HG03439 (cell line): ENCODE data around the gene CCNJL.
"Not testable (repeated sequence)": the region's sequence is repeated elsewhere in the genome, so short reads cannot be mapped to it uniquely, and the experiment has no call there.

Experiments
- ATAC-seq: cut with Tn5 transposase; IDR thresholded peaks from one replicate; pipeline ENCODE4 v1.9.1; 2021; ENCODE audit warnings: mild to moderate bottlenecking, moderate library complexity; ENCODE audit not compliant: unreplicated experiment

Gene CCNJL

GRCh38 chr5:160263326-160263855 lies 49.0 kb downstream of the CCNJL start:
- no peak for ATAC-seq

DNA sequence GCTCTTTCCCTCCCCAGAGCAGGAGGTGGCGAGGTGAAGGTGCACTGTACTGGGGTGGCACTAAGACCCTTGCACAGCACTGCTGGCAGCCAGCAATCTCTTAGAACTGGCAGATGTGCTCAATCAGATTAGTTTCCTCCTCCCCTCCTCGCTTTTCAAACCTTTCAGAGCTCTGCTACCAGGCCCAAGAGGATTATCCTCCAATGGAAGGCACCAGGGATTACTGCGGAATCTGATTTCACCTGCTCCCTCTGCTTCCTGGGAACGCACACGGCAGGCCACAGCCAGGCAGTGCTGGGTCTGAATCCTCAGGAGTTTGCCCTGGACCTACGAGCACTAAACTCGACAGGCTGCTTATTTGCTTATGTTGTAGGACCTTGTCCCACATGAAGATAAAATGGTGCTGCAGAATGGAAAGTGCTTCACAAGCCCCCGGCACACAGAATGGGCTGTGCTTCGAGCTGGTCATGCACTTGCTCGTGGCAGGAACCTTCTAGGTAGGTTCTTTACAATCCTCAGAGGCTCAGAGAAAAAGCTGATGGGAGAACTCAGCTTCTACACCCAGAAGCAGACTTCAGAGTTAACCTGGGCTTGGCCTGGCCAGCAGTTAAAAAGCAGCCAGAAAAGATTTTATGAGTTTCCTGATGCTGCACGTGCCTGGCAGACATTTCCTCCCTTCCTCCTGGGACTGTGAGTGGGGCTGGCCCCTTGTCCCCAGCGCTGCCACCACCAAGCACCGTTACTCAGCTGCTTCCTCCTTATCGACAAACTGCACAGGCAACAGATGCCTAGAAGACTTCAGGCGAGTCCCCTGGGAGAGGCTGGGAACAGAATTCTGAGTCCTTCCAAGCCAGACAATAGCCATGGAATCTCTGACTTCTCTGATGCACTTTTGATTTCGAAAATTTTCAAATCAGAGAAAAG lies 50.0 kb downstream of the CCNJL start:
- no peak for ATAC-seq

- ATAC-seq: no peak
Observed at GRCh38 chr5:160260881-160261815, 51.2 kb downstream of the CCNJL start.

- ATAC-seq: no peak
Observed at GRCh38 chr5:160260006-160260775, 52.2 kb downstream of the CCNJL start.

- no peak for ATAC-seq
Observed at GRCh38 chr5:160259341-160259740, 53.0 kb downstream of the CCNJL start.

DNA sequence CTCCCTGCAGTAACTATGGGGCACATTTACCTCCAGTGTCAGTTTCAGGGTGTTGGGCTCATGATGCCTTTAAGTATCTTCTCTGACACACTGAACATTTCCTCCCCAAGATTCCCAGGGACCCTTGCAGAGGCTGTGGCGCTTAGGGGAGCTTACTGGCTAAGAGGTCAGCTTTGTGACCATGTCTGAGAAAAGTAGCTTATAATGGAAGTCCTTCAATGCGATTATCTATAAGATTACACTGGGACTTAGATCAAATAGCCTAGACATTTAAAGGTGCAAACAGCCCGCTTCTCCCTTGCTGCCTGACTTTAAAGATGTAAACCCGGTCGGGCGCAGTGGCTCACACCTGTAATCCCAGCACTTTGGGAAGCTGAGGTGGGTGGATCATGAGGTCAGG lies 57.7 kb downstream of the CCNJL start:
- ATAC-seq: no peak

DNA sequence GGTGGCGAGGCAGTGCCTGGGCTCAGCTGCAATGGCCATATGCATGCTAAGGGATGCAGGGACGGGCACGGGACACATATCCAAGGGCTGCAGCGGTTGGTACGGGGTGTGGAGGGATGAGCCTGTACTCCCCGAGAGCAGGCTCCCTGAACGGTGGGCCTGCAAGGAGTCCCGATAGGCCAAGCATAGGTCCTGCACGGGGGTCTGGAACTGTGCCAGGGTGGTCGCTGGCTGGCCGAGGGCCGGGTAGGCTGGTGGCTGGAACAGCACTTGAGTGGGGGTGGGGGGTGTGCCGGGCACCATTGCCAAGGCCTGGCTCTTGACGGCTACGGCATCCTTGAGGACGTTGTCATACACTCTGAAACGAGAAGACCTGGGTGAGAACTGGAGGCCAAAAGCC lies 58.9 kb downstream of the CCNJL start:
- no peak for ATAC-seq

DNA sequence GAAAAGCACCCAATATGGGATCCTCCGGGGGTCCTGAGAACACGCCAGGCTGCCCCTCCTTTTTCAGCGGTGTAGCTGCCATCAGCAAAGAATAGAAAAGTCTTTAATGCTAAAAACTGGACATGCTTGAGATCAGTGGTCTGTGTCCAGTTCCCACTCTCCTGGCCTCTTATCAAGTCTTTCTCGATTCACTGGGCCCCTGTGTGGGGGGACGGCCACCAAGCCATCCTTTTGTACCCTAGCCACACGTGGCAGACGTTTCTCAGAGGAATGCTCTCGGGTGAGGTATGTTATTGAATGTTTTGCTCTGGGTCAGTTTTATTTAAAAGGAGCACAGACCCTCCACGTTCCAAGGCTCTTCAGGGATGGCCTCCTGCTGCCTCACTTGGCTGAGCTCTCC lies 59.4 kb downstream of the CCNJL start:
- no peak for ATAC-seq

- no peak for ATAC-seq
Observed at GRCh38 chr5:160251406-160252155, 60.8 kb downstream of the CCNJL start.

DNA sequence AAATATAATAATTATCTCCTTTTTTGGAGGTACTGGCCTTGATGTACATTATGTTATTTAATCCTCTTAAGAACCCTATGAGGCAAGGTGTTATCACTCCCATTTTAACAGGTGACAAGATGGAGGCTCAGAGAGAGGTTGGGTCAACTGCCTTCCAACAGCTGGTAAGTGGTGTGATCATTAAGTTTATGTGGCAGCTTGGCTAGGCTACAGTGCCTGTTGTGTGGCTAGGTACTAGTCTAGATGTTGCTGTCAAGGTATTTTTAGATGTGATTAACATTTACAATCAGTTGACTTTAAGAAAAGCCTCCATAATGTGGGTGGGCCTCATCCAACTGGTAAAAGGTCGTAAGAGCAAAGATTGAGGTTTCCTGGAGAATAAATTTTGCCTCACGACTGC lies 61.5 kb downstream of the CCNJL start:
- no peak for ATAC-seq

DNA sequence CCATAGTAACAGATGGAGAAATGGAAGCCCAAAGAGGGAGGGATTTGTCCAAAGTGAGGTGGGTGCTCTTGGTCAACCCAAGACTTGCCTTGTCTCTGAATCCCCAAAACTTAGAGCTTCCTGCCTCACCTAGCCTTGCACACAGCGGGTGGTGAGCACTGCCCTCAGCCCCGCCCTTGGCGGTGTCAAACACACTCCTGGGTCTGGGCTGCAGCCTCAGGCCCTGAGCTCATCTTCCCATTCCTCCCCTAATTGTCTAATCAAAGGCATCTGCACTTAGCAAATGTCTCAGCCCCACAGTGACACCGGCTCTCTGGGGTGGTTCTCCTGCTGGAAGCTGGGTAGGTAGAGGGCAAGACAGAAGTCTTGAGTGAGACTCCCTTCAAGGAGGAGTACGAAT lies 62.1 kb downstream of the CCNJL start:
- ATAC-seq: no peak

DNA sequence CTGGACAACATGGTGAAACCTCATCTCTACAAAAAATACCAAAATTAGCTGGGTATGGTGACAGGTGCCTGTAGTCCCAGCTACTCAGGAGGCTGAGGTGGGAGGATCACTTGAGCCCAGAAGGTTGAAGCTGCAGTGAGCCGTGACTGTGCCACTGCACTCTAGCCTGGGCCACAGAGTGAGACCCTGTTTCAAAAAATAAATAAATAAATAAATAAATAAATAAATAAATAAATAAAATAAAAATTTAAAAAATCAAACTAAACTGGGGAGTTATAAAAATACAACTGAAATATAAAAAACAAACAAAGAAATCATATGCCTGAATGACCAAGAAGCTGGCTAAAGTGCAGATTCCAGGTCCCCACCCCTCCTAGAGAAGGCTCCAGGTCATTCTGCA lies 62.8 kb downstream of the CCNJL start:
- not testable (repeated sequence) for ATAC-seq

GRCh38 chr5:160245506-160246086 lies 66.8 kb downstream of the CCNJL start:
- no peak for ATAC-seq

DNA sequence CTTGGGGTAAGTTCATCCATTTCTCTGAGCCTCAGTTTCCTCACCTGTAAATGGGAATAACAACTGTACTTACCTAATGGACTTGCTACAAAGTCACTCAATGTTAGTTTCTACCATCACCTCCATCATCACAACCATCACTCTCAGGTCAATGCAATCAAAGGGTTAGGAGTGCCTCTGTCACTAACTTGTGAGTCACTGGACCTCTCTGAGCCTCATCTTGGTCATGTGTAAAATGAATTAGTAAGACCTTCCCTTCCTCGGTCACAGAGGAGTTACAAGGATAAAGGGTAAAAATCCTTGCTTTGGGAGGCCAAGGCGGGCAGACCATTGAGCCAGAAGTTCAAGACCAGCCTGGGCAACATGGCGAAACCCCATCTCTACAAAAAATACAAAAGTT lies 70.2 kb downstream of the CCNJL start:
- no peak for ATAC-seq

GRCh38 chr5:160240350-160240749 lies 72.0 kb downstream of the CCNJL start:
- no peak for ATAC-seq

GRCh38 chr5:160237571-160238093 lies 74.7 kb downstream of the CCNJL start:
- no peak for ATAC-seq

DNA sequence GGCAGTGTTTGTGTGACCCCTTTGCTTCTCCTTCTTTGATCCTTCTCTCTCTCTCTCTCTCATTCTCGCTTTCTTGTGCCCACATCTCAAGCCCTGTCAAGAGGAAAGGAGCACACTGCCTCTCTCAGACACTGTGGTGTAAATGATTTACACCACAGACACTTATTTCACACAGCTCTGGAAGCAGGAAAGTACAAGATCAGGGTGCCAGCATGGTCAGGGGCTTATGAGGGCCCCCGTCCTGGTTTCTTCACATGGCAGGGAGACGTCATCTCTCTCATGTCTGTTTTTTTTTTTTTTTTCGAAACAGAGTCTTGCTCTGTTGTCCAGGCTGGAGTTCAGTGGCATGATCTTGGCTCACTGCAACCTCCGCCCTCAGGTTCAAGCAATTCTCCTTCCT lies 76.6 kb downstream of the CCNJL start:
- ATAC-seq: no peak

- ATAC-seq: no peak
Observed at GRCh38 chr5:160233215-160233614, 79.1 kb downstream of the CCNJL start.

GRCh38 chr5:160231783-160232342 lies 80.5 kb downstream of the CCNJL start:
- no peak for ATAC-seq
